K562 (cell line): ENCODE results near the gene USP20. TPM values are rescaled to one million over a fixed set of nuclear protein-coding genes. Genes with fewer than 3 reads are reported as not detected.

Source experiments
- DDX20 ChIP-seq: fragments of 450-650 bp; IDR thresholded peaks from 2 replicates; pipeline ENCODE4 v1.6.1; 2016; ENCODE audit warnings: missing genetic modification characterization, low read depth, mild to moderate bottlenecking, missing compliant biosample characterization, moderate library complexity
- EP400 ChIP-seq: fragments of 450-650 bp; IDR thresholded peaks from 2 replicates; pipeline ENCODE4 v1.6.1; 2017; ENCODE audit warnings: antibody characterized with exemption, mild to moderate bottlenecking, moderate library complexity
- ETS2 ChIP-seq: IDR thresholded peaks from 2 replicates; pipeline ENCODE4 v1.6.1; 2016; ENCODE audit warnings: borderline replicate concordance, missing genetic modification characterization, mild to moderate bottlenecking, moderate library complexity, missing compliant biosample characterization; ENCODE audit not compliant: poor library complexity, severe bottlenecking
- HDGF ChIP-seq: fragments of 450-650 bp; IDR thresholded peaks from 2 replicates; pipeline ENCODE4 v1.6.1; 2016
- HNRNPH1 ChIP-seq: fragments of 200-400 bp; formaldehyde crosslinking; optimal IDR thresholded peaks from 2 replicates; pipeline ENCODE3; 2017; ENCODE audit warnings: low read depth, mild to moderate bottlenecking, low read length, moderate library complexity
- KLF1 ChIP-seq: fragments of 450-650 bp; IDR thresholded peaks from 2 replicates; pipeline ENCODE4 v1.6.1; 2016; ENCODE audit warnings: missing genetic modification characterization, missing compliant biosample characterization
- PRMT5 ChIP-seq: sonication (generic); formaldehyde crosslinking; IDR thresholded peaks from 2 replicates; pipeline ENCODE4 v1.5.0; 2020; ENCODE audit warnings: missing genetic modification reagents
- RNF2 ChIP-seq: sonication (generic); IDR thresholded peaks from 2 replicates; pipeline ENCODE4 v1.6.1; 2016
- ZNF583 ChIP-seq: fragments of 250-450 bp; sonication (Bioruptor Pico); IDR thresholded peaks from 2 replicates; pipeline ENCODE4 v1.4.0; 2020
- ZNF79 ChIP-seq: fragments of 250-450 bp; sonication (Bioruptor Pico); IDR thresholded peaks from 2 replicates; pipeline ENCODE4 v1.4.0; 2020; ENCODE audit warnings: low read depth, mild to moderate bottlenecking, moderate library complexity
- polyA plus RNA-seq, 8 experiments: library from polyadenylated mRNA; depleted of rRNA in 4 of 8; stranded (reverse) in 5 of 8; unstranded in 3 of 8; fragments of >200 nt; fragmentation: Nextera tagmentation in 2 of 8; fragmentation: Illumina TruSeq in 1 of 8; extraction: Ambion mirVana in 2 of 8; extraction: Trizol in 1 of 8; gene quantifications; 2 replicates each; pipeline versions ENCODE4 v1.2.1 to v1.2.3, GENCODE V29; 2011 to 2014; ENCODE audit warnings: inconsistent platforms in 1 of 8, missing spikeins in 1 of 8
- total RNA-seq, 7 experiments: library from RNA; depleted of rRNA in 6 of 7; stranded (reverse); fragments of >200 nt in 6 of 7; fragmentation: Illumina TruSeq in 2 of 7; extraction: Trizol in 2 of 7; gene quantifications; 2 replicates each; pipeline versions ENCODE4 v1.2.1 to v1.2.3, GENCODE V29; 2011 to 2021; ENCODE audit warnings: low replicate concordance in 1 of 7
- TF ChIP-seq, protein P1 (sequence below): fragments of 250-450 bp; sonication (Bioruptor Pico); IDR thresholded peaks from 2 replicates; pipeline ENCODE4 v1.8.0; 2022; ENCODE audit warnings: inconsistent platforms
- TF ChIP-seq, protein P2 (sequence below): fragments of 450-650 bp; formaldehyde crosslinking; IDR thresholded peaks from 2 replicates; pipeline ENCODE4 v1.4.0; 2020; ENCODE audit warnings: mild to moderate bottlenecking, mixed read lengths
- TF ChIP-seq, protein P3 (sequence below): sonication (generic); IDR thresholded peaks from 2 replicates; pipeline ENCODE4 v1.6.1; 2016
- TF ChIP-seq, protein P4 (sequence below): sonication (generic); formaldehyde crosslinking; IDR thresholded peaks from 2 replicates; pipeline ENCODE4 v1.8.1; 2023; ENCODE audit warnings: missing genetic modification reagents, mild to moderate bottlenecking, borderline replicate concordance
- TF ChIP-seq, protein P5 (sequence below): sonication (generic); formaldehyde crosslinking; IDR thresholded peaks from 2 replicates; pipeline ENCODE4 v1.8.1; 2023; ENCODE audit warnings: mild to moderate bottlenecking, missing genetic modification reagents

Gene USP20
- total and polyA plus RNA-seq, 9 of the 15 experiments (the other 6 are each of a cell fraction or from before 2014, with no cell fraction given), result 1.9 to 136 (median 49.1) TPM

DNA sequence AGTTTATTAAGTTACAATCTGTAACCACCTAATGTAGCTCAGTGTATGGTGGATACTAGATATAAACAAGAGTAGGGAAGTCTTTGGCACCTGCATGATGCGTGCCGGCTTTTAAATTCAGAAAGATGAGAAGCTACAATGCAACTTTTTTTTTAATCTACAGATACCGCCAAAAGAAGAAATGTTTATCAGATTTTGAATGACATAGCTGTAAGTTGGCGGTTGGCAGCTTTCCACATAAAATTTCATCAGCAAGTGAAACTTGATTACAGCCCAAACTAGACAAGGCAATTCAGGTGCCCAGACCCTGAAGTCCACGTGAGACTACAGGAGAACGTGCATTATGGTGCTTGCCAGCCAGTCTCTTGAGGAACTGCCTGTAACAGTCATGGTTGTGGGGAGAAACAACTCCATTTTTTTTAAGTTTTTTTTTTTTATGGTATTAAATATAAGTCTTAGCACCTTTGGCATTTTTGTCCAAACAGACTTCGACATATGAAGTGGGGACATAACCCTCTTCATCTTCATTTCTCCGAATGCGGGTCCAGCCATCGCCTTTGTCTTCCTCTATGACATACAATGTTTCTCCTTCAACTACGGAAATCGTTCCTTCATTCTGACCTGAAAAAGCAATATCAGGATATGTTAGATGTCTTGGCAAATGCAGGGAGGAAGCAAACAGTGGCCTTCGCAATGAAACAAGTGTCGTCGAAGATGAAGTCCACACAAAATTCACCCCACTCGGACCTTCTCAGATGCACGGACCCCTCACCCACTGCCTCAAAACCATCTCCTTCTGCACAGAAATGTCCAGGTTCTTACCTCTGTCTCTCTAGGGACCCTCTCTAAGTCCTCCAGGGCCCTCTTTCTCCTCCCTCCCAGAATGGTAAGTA lies 60.4 kb downstream of the USP20 start (continued):
- TF ChIP-seq PRMT5 (CRISPR knock-in tag), result no peak
- no peak for TF ChIP-seq EP400
- TF ChIP-seq, protein P1, sequence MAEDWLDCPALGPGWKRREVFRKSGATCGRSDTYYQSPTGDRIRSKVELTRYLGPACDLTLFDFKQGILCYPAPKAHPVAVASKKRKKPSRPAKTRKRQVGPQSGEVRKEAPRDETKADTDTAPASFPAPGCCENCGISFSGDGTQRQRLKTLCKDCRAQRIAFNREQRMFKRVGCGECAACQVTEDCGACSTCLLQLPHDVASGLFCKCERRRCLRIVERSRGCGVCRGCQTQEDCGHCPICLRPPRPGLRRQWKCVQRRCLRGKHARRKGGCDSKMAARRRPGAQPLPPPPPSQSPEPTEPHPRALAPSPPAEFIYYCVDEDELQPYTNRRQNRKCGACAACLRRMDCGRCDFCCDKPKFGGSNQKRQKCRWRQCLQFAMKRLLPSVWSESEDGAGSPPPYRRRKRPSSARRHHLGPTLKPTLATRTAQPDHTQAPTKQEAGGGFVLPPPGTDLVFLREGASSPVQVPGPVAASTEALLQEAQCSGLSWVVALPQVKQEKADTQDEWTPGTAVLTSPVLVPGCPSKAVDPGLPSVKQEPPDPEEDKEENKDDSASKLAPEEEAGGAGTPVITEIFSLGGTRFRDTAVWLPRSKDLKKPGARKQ (CRISPR knock-in tag), result peak; percentile 73
- no peak for TF ChIP-seq ZNF79 (CRISPR knock-in tag)
- TF ChIP-seq, protein P2, sequence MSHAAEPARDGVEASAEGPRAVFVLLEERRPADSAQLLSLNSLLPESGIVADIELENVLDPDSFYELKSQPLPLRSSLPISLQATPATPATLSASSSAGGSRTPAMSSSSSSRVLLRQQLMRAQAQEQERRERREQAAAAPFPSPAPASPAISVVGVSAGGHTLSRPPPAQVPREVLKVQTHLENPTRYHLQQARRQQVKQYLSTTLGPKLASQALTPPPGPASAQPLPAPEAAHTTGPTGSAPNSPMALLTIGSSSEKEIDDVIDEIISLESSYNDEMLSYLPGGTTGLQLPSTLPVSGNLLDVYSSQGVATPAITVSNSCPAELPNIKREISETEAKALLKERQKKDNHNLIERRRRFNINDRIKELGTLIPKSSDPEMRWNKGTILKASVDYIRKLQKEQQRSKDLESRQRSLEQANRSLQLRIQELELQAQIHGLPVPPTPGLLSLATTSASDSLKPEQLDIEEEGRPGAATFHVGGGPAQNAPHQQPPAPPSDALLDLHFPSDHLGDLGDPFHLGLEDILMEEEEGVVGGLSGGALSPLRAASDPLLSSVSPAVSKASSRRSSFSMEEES, result no peak
- TF ChIP-seq ETS2 (tag), result no peak
- no peak for TF ChIP-seq KLF1 (tag)
- TF ChIP-seq, protein P3, sequence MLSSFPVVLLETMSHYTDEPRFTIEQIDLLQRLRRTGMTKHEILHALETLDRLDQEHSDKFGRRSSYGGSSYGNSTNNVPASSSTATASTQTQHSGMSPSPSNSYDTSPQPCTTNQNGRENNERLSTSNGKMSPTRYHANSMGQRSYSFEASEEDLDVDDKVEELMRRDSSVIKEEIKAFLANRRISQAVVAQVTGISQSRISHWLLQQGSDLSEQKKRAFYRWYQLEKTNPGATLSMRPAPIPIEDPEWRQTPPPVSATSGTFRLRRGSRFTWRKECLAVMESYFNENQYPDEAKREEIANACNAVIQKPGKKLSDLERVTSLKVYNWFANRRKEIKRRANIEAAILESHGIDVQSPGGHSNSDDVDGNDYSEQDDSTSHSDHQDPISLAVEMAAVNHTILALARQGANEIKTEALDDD, result no peak
- TF ChIP-seq HDGF, result no peak
- TF ChIP-seq, protein P4, sequence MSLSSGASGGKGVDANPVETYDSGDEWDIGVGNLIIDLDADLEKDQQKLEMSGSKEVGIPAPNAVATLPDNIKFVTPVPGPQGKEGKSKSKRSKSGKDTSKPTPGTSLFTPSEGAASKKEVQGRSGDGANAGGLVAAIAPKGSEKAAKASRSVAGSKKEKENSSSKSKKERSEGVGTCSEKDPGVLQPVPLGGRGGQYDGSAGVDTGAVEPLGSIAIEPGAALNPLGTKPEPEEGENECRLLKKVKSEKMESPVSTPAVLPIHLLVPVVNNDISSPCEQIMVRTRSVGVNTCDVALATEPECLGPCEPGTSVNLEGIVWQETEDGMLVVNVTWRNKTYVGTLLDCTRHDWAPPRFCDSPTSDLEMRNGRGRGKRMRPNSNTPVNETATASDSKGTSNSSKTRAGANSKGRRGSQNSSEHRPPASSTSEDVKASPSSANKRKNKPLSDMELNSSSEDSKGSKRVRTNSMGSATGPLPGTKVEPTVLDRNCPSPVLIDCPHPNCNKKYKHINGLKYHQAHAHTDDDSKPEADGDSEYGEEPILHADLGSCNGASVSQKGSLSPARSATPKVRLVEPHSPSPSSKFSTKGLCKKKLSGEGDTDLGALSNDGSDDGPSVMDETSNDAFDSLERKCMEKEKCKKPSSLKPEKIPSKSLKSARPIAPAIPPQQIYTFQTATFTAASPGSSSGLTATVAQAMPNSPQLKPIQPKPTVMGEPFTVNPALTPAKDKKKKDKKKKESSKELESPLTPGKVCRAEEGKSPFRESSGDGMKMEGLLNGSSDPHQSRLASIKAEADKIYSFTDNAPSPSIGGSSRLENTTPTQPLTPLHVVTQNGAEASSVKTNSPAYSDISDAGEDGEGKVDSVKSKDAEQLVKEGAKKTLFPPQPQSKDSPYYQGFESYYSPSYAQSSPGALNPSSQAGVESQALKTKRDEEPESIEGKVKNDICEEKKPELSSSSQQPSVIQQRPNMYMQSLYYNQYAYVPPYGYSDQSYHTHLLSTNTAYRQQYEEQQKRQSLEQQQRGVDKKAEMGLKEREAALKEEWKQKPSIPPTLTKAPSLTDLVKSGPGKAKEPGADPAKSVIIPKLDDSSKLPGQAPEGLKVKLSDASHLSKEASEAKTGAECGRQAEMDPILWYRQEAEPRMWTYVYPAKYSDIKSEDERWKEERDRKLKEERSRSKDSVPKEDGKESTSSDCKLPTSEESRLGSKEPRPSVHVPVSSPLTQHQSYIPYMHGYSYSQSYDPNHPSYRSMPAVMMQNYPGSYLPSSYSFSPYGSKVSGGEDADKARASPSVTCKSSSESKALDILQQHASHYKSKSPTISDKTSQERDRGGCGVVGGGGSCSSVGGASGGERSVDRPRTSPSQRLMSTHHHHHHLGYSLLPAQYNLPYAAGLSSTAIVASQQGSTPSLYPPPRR, result no peak
- peak; percentile 73 for TF ChIP-seq DDX20
- no peak for TF ChIP-seq HNRNPH1
- TF ChIP-seq ZNF583 (CRISPR knock-in tag), result no peak
- TF ChIP-seq, protein P5, sequence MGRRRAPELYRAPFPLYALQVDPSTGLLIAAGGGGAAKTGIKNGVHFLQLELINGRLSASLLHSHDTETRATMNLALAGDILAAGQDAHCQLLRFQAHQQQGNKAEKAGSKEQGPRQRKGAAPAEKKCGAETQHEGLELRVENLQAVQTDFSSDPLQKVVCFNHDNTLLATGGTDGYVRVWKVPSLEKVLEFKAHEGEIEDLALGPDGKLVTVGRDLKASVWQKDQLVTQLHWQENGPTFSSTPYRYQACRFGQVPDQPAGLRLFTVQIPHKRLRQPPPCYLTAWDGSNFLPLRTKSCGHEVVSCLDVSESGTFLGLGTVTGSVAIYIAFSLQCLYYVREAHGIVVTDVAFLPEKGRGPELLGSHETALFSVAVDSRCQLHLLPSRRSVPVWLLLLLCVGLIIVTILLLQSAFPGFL, result no peak
- no peak for TF ChIP-seq RNF2
